A204.1 (cell line): ENCODE measurements around the gene AOPEP.

Experiments
- FAIRE-seq: peaks from 2 replicates; lab custom pipeline; 2012; peaks lifted over from hg19 to GRCh38; lab: Jason Lieb, UNC

AOPEP gene, protein sequence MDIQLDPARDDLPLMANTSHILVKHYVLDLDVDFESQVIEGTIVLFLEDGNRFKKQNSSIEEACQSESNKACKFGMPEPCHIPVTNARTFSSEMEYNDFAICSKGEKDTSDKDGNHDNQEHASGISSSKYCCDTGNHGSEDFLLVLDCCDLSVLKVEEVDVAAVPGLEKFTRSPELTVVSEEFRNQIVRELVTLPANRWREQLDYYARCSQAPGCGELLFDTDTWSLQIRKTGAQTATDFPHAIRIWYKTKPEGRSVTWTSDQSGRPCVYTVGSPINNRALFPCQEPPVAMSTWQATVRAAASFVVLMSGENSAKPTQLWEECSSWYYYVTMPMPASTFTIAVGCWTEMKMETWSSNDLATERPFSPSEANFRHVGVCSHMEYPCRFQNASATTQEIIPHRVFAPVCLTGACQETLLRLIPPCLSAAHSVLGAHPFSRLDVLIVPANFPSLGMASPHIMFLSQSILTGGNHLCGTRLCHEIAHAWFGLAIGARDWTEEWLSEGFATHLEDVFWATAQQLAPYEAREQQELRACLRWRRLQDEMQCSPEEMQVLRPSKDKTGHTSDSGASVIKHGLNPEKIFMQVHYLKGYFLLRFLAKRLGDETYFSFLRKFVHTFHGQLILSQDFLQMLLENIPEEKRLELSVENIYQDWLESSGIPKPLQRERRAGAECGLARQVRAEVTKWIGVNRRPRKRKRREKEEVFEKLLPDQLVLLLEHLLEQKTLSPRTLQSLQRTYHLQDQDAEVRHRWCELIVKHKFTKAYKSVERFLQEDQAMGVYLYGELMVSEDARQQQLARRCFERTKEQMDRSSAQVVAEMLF

DNA sequence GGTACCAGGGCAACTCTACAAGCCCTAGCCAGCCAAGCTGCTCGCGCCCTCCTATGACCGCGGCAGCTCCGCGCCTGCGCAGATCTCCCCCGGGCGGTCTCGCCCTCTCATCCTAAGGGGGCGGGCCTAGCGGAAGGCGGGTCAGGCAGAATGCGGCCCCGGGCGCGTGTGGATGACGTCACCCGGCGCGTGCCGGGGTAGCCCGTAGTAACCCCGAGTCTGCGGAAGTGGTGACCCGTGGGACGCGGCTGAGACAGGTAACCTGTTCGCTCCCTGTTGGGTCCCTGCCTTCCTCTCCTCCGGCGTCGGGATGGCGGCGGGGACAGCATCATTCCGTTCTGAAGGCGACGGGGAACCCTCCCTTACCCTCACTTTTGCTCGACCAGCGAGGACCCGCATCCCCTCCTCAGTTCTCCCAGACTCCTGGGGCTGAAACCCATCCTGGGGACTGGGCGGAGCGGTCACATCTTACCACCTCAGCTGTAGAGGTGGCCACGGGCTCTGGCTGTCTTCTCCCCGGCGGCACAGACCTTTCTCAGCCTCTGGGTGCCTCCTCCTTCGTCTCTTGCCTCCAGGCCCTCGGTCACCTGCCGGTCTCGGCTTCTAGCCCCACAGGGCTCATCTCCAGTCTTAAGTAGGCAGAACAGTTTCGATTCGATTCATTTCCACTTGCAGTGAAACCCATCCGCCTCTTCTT, at the start of gene AOPEP:
Gene AOPEP (plus strand): TSS at position 205 of the 697 bp plus-strand sequence. CDS start 33,085 bp downstream, outside the sequence.
- FAIRE-seq = peak; percentile 86

DNA sequence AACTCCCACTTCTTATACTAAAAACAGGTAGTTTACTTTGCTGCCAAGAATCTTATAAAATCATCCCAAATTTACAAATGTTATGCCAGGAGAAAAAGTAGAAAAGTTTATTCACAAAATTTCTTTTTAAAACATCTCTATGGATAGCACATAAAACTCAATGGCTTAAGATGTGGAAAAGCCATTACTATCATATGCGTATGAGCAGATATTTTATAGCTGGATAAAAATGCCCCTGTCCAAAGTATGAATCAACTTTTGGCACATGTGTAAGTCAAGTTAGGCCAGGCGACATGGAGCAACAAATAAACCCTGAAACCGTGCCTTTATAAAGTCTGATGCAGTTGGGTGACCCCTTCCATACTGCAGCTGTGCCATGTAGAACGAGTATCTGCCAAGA, 48.6 kb upstream of the AOPEP start:
- no peak for FAIRE-seq

DNA sequence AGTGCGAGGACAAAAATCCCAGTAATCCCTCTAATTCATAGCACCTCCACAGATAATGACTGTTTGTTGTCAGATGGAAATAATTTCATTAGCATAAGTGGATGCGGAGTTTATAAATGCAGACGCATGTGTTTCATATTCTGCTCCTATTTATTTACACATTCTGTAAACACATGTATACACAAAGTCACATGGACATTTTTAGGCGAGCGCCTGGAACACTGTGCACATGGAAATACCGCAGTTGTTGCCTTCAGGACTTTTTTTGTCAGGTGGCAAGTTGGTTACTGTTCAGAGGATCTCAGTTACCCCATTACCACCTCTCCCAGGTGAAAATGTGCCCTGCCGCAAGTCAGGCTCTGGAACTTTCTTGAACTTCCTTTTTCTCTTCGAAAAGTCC, 46.9 kb upstream of the AOPEP start:
- FAIRE-seq = no peak

DNA sequence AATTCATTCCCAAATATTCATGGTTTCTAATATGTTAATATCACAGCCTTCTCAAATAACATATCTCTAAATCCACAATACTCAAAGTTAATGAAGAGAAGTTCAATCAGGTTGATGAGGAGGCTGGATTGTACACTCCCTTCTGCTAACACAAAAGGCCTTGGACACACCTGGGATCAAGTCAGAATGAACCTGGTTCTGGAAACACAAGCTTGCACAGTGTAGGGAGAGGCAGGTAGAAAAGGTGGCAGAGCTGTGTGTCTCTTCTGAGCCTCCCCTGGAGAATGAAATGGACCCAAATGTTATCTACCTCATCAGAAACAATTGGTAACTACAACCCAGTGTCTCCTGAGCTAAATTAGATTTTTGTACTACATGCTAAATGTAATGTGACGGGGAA, 46.5 kb upstream of the AOPEP start:
- FAIRE-seq = no peak

DNA sequence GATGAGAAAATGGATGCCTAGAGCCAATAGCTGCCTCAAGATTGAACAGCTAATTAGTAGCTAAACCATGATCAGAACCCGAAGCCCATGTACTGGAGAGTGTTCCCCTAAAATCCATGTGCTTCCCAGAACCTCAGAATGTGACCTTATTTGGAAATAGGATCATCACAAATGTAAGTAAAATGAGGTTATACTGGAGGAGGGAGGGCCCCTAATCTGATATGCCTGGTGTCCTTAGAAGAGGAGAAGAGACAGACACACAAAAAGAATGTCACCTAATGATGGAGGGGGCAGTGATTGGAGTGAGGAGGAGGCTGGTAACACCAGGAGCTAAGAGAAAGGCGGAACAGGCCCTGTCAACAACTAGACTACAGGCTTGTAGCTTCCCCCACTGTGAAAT, 45.9 kb upstream of the AOPEP start:
- no peak for FAIRE-seq

DNA sequence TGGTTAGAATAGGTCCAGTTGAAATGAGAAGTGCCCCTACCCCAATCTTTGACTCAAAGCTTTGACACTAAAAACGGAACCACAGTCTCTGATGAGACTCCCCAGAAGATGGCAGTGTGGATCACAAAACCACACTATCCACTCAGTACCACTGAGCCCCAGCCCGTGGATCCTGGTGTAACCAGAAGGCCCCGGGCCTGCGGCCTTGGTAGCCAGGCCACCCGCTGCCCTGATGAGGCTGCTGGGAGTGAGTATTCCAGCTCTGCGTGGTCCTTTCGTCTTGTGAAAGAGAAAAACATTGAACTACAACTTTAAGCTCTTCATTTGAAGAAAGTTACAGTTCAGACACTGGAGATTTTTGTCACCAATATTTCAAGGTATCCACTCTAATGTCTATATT, 45.0 kb upstream of the AOPEP start:
- FAIRE-seq = no peak

DNA sequence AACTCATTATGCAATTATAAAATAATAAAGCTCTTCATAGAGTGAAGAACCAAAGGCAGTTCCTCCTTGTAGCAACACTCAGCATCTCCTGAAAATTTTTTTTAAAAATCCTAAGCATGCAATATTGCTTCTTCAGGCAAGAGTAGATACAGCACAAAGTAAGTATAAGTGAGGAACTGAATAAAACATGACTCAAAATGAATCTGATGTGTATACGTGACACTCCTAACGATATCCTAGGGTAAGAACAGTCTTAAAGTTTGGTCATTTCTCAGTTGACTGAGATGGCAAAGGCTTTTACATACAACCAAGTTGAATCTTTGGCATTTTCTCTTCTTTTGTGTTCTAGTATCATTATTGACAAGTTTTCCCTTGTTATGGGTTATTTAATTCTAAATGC, 41.1 kb upstream of the AOPEP start:
- no peak for FAIRE-seq

DNA sequence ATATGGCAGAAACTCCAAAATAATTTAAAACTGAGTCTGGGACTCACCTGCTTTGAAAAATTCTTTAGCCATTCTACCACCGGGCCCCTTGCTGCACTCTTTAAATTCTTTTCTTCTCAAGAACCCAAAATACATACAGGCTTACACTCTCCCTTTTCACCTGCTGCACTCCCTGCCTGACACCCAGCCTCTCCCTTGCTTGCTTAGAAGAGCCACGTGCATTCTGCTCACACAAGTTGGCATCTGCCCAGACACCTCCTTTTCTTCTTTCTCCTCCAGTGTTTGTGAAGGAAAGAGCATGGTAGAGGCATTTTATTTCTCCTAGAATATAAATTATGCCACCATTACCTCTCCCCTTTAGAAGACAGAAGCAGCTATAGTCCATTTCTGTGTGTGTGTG, 39.0 kb upstream of the AOPEP start:
- FAIRE-seq = no peak

DNA sequence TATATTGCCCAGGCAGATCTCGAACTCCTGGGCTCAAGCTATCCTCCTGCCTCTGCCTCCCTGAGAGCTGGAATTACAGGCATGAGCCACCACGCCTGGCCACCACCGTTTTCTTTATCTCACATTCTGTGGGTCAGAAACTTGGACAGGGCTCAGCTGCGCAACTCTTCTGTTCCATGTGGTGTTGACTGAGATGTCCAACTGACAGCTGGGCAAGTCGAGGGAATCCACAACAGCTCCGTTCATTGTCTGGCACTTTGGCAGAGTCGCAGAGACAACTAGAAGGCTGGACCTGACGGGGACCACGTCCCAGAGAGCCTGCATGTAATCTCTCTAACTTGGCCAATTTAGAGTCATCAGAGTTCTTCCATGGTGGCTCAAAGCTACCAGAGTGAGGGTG, 36.2 kb upstream of the AOPEP start:
- no peak for FAIRE-seq

DNA sequence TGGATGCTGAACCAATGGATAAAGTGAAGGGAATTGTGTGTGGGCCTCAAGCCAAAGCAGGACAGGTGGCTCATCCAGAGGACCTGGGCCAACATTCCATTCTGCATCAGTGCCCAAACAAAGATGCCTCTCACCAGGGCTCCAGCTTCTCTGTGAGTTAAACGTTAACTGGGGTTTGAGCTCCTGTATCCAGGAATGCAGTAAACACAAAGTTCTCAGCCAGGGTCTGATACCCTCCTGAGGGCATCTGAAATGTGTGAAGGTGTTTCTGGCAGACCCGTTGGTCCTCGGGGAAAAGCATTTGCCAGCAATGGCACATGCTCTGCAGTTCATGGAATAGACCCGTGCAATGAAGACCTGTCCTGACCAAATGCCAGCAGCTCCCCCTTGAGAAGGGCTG, 33.9 kb upstream of the AOPEP start:
- no peak for FAIRE-seq

DNA sequence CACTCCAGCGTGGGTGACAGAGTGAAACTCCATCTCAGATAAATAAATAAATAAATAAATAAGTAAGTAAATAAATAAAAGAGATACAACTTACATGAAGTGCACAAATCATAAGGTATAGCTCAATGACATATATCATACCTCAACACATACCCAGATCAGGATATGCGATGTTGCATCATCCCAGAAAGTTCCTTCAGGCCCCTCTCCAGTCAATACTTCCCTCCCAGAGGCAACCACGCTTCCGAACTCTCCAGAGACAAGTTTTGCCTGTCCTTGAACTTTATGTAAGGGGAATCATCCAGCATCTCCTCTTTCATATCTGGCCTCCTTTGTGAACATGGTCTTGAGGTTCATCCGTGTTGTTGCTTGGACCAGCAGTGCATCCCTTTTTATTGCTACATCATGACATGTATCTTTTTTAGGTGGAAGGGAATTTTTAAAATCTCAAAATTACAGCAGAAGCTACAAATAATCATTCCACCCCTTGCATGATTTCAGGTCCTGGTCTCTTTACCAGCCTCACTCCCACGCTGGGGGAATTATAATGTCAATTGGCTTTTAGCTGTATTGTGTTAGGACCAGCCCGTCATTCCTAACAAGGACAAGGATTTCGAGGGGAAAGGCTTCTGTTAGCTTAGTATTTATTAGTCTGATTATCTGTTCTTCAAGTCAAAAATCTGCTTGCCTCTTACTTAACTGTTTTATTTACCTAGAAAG, 32.9 kb upstream of the AOPEP start:
- no peak for FAIRE-seq

DNA sequence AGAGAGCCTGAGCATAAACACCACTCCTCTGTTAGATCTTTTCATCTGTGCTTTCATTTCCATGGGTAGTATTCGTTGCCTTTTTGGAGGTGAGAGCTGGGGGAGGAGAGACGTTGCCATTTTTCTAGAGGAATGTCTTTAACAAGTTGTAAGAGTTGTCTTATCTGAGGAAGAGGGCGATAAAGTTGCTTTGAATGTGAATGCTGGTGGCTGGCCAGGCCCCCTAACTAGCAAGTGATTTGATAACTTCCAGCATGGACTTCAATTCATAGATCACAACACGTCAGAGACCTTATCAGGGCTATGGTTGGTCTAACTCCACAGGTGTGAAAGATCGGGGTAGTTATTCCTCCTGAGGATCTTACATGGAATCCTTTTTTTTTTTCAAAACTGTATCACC, 30.0 kb upstream of the AOPEP start:
- FAIRE-seq = no peak

DNA sequence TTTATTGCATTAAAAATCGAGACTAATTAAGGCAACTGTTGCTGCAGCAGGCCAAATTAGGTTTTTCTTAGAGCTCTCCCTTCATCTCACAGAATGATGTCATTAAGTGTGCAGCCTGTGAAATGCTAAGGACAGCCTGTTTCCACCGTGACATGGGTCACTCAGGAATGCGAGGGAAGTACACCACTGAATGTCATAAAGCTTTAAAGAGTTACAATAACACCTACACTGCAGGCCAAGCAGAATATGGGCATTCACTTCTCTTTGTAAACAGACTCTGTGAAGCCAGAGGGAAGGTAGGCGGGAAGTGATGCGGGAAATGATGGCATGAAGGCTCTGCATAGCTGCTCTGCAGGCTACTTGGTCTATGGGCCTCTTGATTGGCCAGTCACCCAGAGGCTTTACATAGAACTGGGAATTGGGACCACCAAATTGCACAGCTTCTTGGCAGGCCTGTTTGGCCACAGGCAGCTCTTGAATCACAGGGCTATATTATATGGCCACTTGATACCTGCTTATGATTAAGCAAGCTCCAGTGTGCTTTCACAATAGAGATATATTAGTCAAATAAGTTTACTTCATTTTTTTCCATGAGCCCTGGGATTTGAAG, 28.4 kb upstream of the AOPEP start:
- no peak for FAIRE-seq

DNA sequence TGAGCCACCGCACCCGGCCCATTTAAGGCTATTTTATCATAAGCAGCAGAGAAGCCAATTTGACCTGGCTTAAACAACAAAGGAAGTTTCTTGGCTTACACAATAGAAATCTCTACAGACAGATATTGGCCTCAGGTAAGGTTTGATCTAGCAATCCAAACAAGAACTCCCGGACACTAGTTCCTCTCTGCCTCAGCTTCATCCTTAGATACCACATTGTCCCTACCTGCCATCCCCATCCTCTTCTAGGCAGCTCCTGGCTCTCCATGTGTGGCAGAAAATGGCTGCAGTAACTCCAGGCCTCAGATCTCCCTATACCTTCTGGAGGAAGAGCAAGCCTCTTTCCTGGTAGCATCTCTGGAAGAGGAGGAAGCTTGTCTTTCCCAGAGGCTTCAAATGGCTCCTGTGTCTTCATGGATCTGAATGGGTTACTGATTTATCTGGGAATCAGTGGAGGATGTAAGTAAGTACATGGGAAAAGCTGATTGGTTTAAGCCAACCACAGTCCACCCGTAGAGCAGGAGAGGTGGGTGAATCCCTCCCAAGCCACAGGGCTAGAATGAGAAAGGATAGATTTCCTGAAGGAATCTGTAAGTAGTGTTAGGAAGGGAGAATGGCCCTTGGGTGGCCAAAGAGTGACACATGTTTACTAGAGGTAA, 26.7 kb upstream of the AOPEP start:
- FAIRE-seq = no peak

DNA sequence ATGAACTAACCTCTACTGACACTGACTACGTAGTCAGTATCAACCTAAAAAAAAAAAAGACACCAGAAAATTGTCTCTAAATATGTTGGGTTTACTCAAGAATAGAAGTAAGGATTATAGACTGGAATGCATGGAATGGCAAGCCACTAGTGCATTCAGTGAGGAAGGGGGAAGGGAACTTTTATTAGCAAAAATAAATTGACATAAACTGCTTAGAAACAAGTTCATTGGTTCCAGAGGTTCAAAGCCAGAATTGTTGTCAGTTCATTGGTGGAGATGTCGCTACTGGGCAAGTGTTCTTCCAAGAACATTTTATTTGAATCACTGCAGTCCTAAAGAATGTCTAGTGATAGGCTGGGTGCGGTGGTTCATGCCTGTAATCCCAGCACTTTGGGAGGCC, 26.1 kb upstream of the AOPEP start:
- no peak for FAIRE-seq

DNA sequence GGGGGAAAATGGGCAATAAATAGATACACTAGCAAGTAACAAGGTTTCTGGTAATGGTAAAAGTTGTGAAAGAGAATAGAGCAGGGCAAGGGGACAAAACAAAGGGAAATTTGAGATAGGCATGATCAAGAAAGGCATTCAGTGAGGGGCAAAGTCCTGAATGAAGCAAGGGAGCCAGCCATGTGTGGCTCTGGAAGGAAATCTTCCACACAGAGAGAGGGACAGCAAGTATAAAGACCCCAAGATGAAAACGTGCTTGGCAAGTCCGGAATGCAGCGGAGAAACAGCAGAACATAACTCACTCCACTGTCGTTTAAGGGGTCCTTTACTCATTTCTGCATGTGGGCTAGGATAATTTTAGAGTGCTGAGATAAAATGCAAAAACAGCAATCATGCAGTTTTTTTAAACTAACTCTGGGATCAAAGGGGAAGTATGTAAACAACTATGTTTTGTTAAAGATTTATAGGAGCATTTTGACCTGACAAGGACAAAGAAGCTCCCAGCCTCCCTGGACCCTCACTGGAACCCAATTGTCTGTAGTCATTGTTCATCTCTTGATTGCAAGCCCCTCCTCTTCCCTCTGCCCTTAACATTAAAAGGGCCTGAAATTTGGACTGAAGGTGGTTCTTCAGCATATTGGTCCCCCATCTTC, 22.9 kb upstream of the AOPEP start:
- no peak for FAIRE-seq

DNA sequence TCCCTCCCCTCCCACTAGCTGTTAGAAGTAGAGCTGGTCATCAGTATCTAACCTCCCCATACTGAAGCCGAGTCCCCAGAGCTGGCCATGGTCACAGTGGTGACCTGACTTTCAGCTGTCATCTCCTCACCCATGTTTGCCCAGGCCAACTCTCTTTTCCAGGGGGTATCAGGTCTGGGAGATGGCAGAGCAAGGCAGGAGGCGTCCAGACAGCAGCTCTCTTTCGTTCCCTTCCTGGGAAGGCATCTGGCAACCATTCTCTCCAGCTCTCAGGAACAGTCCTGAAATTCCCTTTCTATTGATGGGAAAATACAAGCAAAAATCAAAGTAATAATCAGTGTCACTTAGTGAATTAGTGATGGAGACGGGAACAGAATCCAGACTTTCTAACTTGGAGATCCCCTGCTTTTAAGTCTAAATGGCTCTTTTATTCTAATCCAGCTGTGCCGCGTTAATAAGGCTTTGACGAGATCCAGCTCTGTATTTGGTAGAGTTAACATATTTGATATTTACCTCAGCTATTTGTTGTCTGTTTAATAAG, 21.3 kb upstream of the AOPEP start:
- FAIRE-seq = no peak

DNA sequence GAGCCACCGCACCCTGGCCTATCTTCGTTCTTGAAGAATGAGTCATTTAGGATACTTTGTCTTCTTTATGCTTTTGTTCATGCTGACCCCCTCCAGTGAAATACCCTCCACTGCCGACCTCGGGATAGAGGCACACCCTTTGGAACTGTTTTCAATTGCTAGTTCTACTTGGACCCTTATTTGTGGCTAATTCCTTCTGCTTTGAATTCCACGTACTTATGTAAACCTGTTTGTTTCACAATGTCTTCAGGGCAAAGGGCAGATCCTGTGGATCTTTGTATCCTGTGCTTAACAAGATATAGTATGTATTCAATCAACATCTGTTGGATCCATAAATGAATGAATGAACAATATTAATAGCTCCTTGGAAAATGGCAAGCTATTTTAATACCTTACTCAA, 19.6 kb upstream of the AOPEP start:
- FAIRE-seq = no peak

DNA sequence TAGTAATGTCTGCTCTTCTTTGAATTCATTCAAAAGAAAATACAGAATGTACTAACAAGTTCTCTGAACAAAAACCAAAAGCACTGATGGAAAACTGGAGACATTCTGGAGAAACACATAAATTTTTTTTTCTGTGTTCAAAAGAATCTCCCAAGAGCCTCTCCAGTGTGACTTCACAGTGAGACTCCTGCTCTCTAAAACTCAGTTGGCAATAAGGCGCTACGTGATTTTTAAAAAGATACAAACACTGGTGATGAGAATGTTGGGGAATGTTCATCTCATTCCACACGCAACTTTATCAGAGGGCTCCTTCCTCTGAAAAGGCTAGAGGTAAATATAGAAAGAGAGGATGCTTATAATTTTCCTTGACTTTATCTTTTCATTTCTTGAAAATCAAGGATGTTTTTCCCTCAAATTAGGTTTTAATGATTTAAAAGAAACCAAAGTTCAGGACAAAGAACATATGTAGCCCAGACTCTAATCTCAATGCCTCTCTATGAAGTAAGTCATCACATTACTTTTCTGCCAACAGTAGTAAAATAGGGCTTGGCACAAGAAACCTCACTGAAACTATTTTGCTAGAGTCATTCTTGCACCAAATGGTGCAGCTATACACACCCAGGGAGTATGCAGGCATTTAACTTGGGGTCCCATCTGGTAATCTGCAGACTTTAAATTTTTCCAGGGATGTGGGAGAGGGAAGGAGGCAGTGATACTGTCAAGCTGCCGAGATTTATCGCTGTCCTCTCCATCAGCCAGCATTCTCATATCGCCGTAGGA, 12.9 kb upstream of the AOPEP start:
- no peak for FAIRE-seq

DNA sequence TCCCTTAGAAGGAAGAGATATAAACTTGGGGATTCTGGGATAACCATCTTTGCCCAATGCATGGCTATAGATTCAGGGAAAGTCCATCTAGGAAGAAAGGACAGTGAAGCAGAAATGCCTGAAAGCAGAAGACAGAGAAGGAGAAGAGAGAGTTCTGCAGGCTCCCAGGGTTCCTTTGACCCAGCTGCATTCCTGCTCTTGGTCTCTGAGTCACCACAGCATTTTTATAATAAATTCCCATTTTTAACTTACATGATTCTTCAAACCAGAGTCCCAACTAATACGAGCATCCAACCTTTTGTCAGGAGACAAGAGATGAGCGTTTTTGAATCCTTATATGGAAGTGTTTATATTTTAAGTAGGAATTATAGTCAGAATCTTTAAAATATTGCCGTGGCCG, 12.0 kb upstream of the AOPEP start:
- FAIRE-seq = no peak
